ENCODE measurements around the gene FAM168A. TPM values are rescaled to one million over a fixed set of nuclear protein-coding genes. Genes with fewer than 3 reads are reported as not detected.

Gene FAM168A
- total RNA-seq, 1 experiment from 2014 or later = 30.4 TPM

GRCh38 chr11:73614591-73614990, 16.7 kb upstream of the FAM168A start:
- Mint-ChIP-seq H3K27me3 (ENCODE audit: unreplicated experiment) (no peaks in the 10 kb centered on the region), H3K9me3 (ENCODE audit: low read depth, unreplicated experiment) (no peaks in the 10 kb centered on the region), H3K4me1 (ENCODE audit: low read depth, unreplicated experiment) (no peaks in the 10 kb centered on the region), H3K36me3 (ENCODE audit: insufficient read depth, unreplicated experiment) (no peaks in the 10 kb centered on the region), H3K27ac (ENCODE audit: unreplicated experiment) (no peak overlapping the region), H3K4me3 (ENCODE audit: low read depth, unreplicated experiment) (no peak overlapping the region)
- intact Hi-C loops (cut with micrococcal nuclease; ENCODE audit: unreplicated experiment) = no loop called here
- no TSS peak for BruUV-seq (replicated peaks)
- CTCF ChIA-PET = no interaction called here
- no peak for TF ChIP-seq CTCF (IDR thresholded peaks at IDR 0.05; ENCODE audit: unreplicated experiment)
- no peak for DNase-seq

DNA sequence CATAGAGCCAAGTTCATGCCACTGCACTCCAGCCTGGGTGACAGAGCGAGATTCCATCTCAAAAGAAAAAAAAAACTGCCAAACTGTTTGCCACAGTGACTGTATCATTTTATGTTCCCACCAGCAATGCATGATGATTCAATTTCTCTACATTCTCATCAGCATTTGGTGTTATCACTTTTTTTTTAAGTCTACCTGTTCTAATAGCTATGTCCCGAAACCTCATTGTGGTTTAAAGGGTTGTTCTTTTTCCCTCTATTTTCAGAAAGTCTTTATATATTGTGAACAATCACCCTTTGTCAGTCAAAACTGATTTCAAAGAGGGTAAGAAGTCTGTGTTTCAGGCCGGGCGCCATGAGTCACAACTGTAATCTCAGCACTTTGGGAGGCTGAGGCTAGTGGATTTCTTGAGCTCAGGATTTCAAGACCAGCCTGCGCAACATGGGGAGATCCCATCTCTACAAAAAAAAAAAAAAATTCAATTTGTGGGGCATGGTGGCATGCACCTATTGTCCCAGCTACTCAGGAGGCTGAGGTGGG, 14.8 kb upstream of the FAM168A start:
- H3K27ac Mint-ChIP-seq (ENCODE audit: unreplicated experiment) = no peak overlapping the region
- no peak for TF ChIP-seq CTCF (IDR thresholded peaks at IDR 0.05; ENCODE audit: unreplicated experiment)
- intact Hi-C loops (cut with micrococcal nuclease; ENCODE audit: unreplicated experiment) = no loop called here
- H3K9me3 Mint-ChIP-seq (ENCODE audit: low read depth, unreplicated experiment) = no peaks in the 10 kb centered on the region
- no peaks in the 10 kb centered on the region for H3K36me3 Mint-ChIP-seq (ENCODE audit: insufficient read depth, unreplicated experiment)
- CTCF ChIA-PET = no interaction called here
- H3K4me1 Mint-ChIP-seq (ENCODE audit: low read depth, unreplicated experiment) = no peaks in the 10 kb centered on the region
- DNase-seq = no peak
- H3K27me3 Mint-ChIP-seq (ENCODE audit: unreplicated experiment) = no peaks in the 10 kb centered on the region
- BruUV-seq (replicated peaks) = no TSS peak
- H3K4me3 Mint-ChIP-seq (ENCODE audit: low read depth, unreplicated experiment) = no peak overlapping the region

DNA sequence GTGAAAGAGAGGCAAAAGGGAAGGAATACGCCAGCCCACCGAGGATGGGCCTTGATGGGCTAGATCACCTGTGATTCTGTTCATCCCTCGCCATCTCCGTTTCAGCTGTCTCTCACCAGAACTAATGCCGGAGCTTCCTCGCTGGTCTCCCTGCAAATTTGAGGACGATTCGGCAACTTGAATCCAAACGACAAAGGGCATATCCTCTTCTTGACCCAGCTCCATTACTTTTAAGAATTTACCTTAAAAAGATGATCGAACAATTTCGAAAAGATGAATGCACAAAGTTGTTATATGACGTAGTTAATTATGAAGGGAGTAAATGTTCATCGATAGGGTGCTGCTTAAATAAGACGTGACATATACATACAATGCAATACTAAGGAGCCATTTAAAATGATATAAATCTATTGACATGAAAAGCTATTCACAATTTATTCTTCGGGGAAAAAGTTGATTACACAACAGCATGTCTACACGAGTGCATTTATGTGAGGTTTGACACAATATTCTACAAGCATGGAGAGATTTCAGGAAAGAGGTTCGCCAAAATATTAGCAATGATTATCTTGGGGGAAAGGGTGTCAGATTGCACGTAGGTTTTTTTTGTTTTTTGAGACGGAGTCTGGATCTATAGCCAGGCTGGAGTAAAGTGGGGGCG, 937 bp upstream of the FAM168A start:
- no peak for DNase-seq
- Mint-ChIP-seq H3K9me3 (ENCODE audit: low read depth, unreplicated experiment) (no peaks in the 10 kb centered on the region), H3K27me3 (ENCODE audit: unreplicated experiment) (no peaks in the 10 kb centered on the region), H3K36me3 (ENCODE audit: insufficient read depth, unreplicated experiment) (peaks cover 27% of the 10 kb centered on the region), H3K4me3 (ENCODE audit: low read depth, unreplicated experiment) (peak overlapping the region; percentile 93), H3K27ac (ENCODE audit: unreplicated experiment) (peak overlapping the region; percentile 83), H3K4me1 (ENCODE audit: low read depth, unreplicated experiment) (peaks cover 22% of the 10 kb centered on the region)
- no peak for TF ChIP-seq CTCF (IDR thresholded peaks at IDR 0.05; ENCODE audit: unreplicated experiment)
- CTCF ChIA-PET = interaction anchor here (0.5 to 1.3 kb wide), 7 partner anchors 8 to 1050 kb away, joined by 3 to 6 read pairs (median 3); no protein-coding TSS in a partner anchor
- BruUV-seq (replicated peaks) = TSS peak; percentile 51
- intact Hi-C loops (cut with micrococcal nuclease; ENCODE audit: unreplicated experiment) = loop anchor here (5.0 kb wide), 1 partner anchor 122 kb away; no protein-coding TSS in a partner anchor

DNA sequence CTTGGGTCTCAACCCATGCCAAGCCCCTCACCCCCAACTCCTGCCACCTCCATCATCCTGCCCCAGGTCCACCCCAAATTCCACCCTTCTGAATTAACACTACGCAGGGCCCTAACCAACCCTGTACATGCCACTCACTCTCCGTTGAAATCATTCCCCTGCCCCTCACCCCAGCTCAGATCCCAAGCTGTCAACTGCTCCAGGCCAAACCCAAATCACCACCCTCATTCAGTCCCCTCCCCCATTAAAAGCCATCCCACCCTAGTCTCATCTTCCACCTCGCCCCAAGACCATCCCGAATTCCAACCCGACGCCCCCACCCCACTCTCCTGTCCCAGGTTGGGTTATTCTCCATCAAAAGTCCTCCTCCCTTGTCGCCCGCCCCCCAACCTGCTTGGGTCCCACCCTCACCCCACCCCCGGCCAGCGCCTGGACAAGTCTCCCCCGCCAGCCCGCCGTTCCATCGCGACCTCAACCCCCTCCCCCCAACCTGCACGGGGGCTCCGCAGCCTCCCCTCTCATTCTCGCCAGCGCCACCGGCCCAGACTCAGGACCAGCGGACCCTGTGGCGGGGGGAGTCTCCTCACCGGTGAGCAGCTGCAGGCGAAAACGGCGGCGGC, 466 bp downstream of the FAM168A start:
- H3K27me3 Mint-ChIP-seq (ENCODE audit: unreplicated experiment) = no peaks in the 10 kb centered on the region
- intact Hi-C loops (cut with micrococcal nuclease; ENCODE audit: unreplicated experiment) = loop anchor here (5.0 kb wide), 1 partner anchor 120 kb away; no protein-coding TSS in a partner anchor
- peaks cover 27% of the 10 kb centered on the region for H3K36me3 Mint-ChIP-seq (ENCODE audit: insufficient read depth, unreplicated experiment)
- H3K27ac Mint-ChIP-seq (ENCODE audit: unreplicated experiment) = peak overlapping the region; percentile 83
- no TSS peak for BruUV-seq (replicated peaks)
- no peak for TF ChIP-seq CTCF (IDR thresholded peaks at IDR 0.05; ENCODE audit: unreplicated experiment)
- peak overlapping the region; percentile 93 for H3K4me3 Mint-ChIP-seq (ENCODE audit: low read depth, unreplicated experiment)
- H3K9me3 Mint-ChIP-seq (ENCODE audit: low read depth, unreplicated experiment) = no peaks in the 10 kb centered on the region
- CTCF ChIA-PET = interaction anchor here (0.6 to 0.9 kb wide), 2 partner anchors 29 to 1609 kb away, joined by 6 to 10 read pairs; no protein-coding TSS in a partner anchor
- H3K4me1 Mint-ChIP-seq (ENCODE audit: low read depth, unreplicated experiment) = peaks cover 22% of the 10 kb centered on the region
- no peak for DNase-seq

All from Calu3 (cell line).